NCI-H2029 (cell line): Measurements from ENCODE around the gene ZKSCAN8.

Experiments
- DNase-seq: peaks from one replicate; lab custom pipeline; 2025; lab: John Stamatoyannopoulos, UW

The ZKSCAN8 gene

GRCh38 chr6:28139860-28140543 lies 1.7 kb upstream of the ZKSCAN8 start:
- no peak for DNase-seq

- no peak for DNase-seq
Measured at GRCh38 chr6:28140616-28141015, 1.1 kb upstream of the ZKSCAN8 start.

GRCh38 chr6:28142446-28142845 lies 763 bp downstream of the ZKSCAN8 start:
- DNase-seq, result no peak

- no peak for DNase-seq
Measured at GRCh38 chr6:28145231-28145630, 3.5 kb downstream of the ZKSCAN8 start.

- DNase-seq, result no peak
Measured at GRCh38 chr6:28152531-28152930, 10.8 kb downstream of the ZKSCAN8 start.

GRCh38 chr6:28153546-28153945 lies 11.9 kb downstream of the ZKSCAN8 start:
- no peak for DNase-seq

GRCh38 chr6:28154357-28154756 lies 12.7 kb downstream of the ZKSCAN8 start:
- no peak for DNase-seq

- no peak for DNase-seq
Measured at GRCh38 chr6:28158318-28158717, 16.6 kb downstream of the ZKSCAN8 start.

GRCh38 chr6:28159029-28159607 lies 17.4 kb downstream of the ZKSCAN8 start:
- DNase-seq, result no peak

GRCh38 chr6:28160233-28160632 lies 18.6 kb downstream of the ZKSCAN8 start:
- no peak for DNase-seq

GRCh38 chr6:28161410-28162079 lies 19.9 kb downstream of the ZKSCAN8 start:
- DNase-seq, result peak; percentile 45

GRCh38 chr6:28165563-28165962 lies 23.9 kb downstream of the ZKSCAN8 start:
- no peak for DNase-seq

- no peak for DNase-seq
Measured at GRCh38 chr6:28167068-28167467, 25.4 kb downstream of the ZKSCAN8 start.

- no peak for DNase-seq
Measured at GRCh38 chr6:28167926-28168325, 26.2 kb downstream of the ZKSCAN8 start.

- DNase-seq, result no peak
Measured at GRCh38 chr6:28171271-28171670, 29.6 kb downstream of the ZKSCAN8 start.

GRCh38 chr6:28172006-28172405 lies 30.3 kb downstream of the ZKSCAN8 start:
- DNase-seq, result no peak

- DNase-seq, result no peak
Measured at GRCh38 chr6:28176373-28176772, 34.7 kb downstream of the ZKSCAN8 start.

- DNase-seq, result no peak
Measured at GRCh38 chr6:28182255-28182654, 40.6 kb downstream of the ZKSCAN8 start.

- DNase-seq, result no peak
Measured at GRCh38 chr6:28188111-28188979, 46.7 kb downstream of the ZKSCAN8 start.

GRCh38 chr6:28200020-28200419 lies 58.3 kb downstream of the ZKSCAN8 start:
- no peak for DNase-seq

- DNase-seq, result no peak
Measured at GRCh38 chr6:28203201-28203600, 61.5 kb downstream of the ZKSCAN8 start.

- DNase-seq, result no peak
Measured at GRCh38 chr6:28205879-28206278, 64.2 kb downstream of the ZKSCAN8 start.
